Smooth muscle cell (in vitro differentiated cells): ENCODE results near the gene EGLN3. TPM values are rescaled to one million over a fixed set of nuclear protein-coding genes. Genes with fewer than 3 reads are reported as not detected.
A peak's percentile ranks its signal among the peaks of the same experiment; 100 is the strongest.
"Not testable (repeated sequence)": the region's sequence is repeated elsewhere in the genome, so short reads cannot be mapped to it uniquely, and the experiment has no call there.

Experiments
- DNase-seq: peaks from one replicate; lab custom pipeline; 2025; ENCODE audit not compliant: unreplicated experiment; lab: John Stamatoyannopoulos, UW
- H2AFZ ChIP-seq: fragments of 200-600 bp; sonication (generic); 2 replicates; pipeline ENCODE4 v1.6.0; 2016; ENCODE audit warnings: antibody characterized with exemption, low read depth, mild to moderate bottlenecking
- H3F3A ChIP-seq: fragments of 200-600 bp; sonication (generic); 2 replicates; pipeline ENCODE4 v1.6.0; 2017; ENCODE audit warnings: antibody characterized with exemption, low read depth
- H3K27ac ChIP-seq: fragments of 200-600 bp; sonication (generic); 2 replicates; pipeline ENCODE4 v1.5.1; 2016; ENCODE audit warnings: low read depth, mild to moderate bottlenecking
- H3K27me3 ChIP-seq: fragments of 200-600 bp; sonication (generic); 2 replicates; pipeline ENCODE4 v1.6.1; 2016; ENCODE audit warnings: low read depth, mild to moderate bottlenecking
- H3K36me3 ChIP-seq: fragments of 200-600 bp; sonication (generic); 2 replicates; pipeline ENCODE4 v1.5.1; 2016; ENCODE audit warnings: low read depth
- H3K4me1 ChIP-seq: fragments of 200-600 bp; sonication (generic); 2 replicates; pipeline ENCODE4 v1.5.1; 2016; ENCODE audit warnings: low read depth
- H3K4me2 ChIP-seq: fragments of 200-600 bp; sonication (generic); 2 replicates; pipeline ENCODE4 v1.6.0; 2016; ENCODE audit warnings: mild to moderate bottlenecking
- H3K4me3 ChIP-seq: fragments of 200-600 bp; sonication (generic); 2 replicates; pipeline ENCODE4 v1.5.1; 2016; ENCODE audit warnings: mild to moderate bottlenecking
- H3K79me2 ChIP-seq: fragments of 200-600 bp; sonication (generic); 2 replicates; pipeline ENCODE4 v1.6.0; 2016; ENCODE audit warnings: low read depth, mild to moderate bottlenecking
- H3K9ac ChIP-seq: fragments of 200-600 bp; sonication (generic); 2 replicates; pipeline ENCODE4 v1.6.0; 2016; ENCODE audit warnings: low read depth
- H3K9me3 ChIP-seq: fragments of 200-600 bp; sonication (generic); replicated peaks from 2 replicates; pipeline ENCODE4 v1.5.1; 2016; ENCODE audit warnings: low read depth
- H4K20me1 ChIP-seq: fragments of 200-600 bp; sonication (generic); 2 replicates; pipeline ENCODE4 v1.6.0; 2016; ENCODE audit warnings: low read depth
- CTCF ChIP-seq: fragments of 200-600 bp; sonication (generic); IDR thresholded peaks from 2 replicates; pipeline ENCODE4 v1.5.1; 2017; ENCODE audit warnings: borderline replicate concordance, mild to moderate bottlenecking, antibody characterized with exemption; ENCODE audit not compliant: insufficient read depth, poor library complexity, severe bottlenecking
- WGBS: methylation state at CpG from one replicate; pipeline ENCODE4 v1.1.7; 2016; ENCODE audit warnings: low lambda C conversion rate; 5-methylcytosine and 5-hydroxymethylcytosine counted together
- polyA plus RNA-seq: library from polyadenylated mRNA; unstranded; fragments of >200 nt; fragmentation: Nextera tagmentation; extraction: Ambion mirVana; gene quantifications from 2 replicates; pipeline ENCODE4 v1.2.1, GENCODE V29; 2016
- total RNA-seq: library from RNA; depleted of rRNA; stranded (reverse); fragments of >200 nt; gene quantifications from 2 replicates; pipeline ENCODE4 v1.2.3, GENCODE V29; 2014

The EGLN3 gene
- total and polyA plus RNA-seq, 2 experiments from 2014 or later = 127 to 146 TPM

- no peak overlapping the region for H3K9ac ChIP-seq
- TF ChIP-seq CTCF = no peak
- H3F3A ChIP-seq = no peaks in the 10 kb centered on the region
- WGBS = 81% methylated on average over 7 of the region's 7 CpGs
- H4K20me1 ChIP-seq = no peaks in the 10 kb centered on the region
- H3K9me3 ChIP-seq = no peaks in the 10 kb centered on the region
- no peaks in the 10 kb centered on the region for H3K27me3 ChIP-seq
- H3K79me2 ChIP-seq = no peaks in the 10 kb centered on the region
- H3K36me3 ChIP-seq = no peaks in the 10 kb centered on the region
- H3K4me1 ChIP-seq = no peaks in the 10 kb centered on the region
- H3K4me2 ChIP-seq = no peak overlapping the region
- no peak overlapping the region for H2AFZ ChIP-seq
- DNase-seq = no peak
- H3K27ac ChIP-seq = no peak overlapping the region
- no peak overlapping the region for H3K4me3 ChIP-seq
Observed at GRCh38 chr14:33979613-33980276, 28.9 kb upstream of the EGLN3 start.

- Histone ChIP-seq H3K4me2 (no peak overlapping the region), H3K4me3 (no peak overlapping the region), H3K4me1 (no peaks in the 10 kb centered on the region), H3K9ac (no peak overlapping the region), H3K9me3 (no peaks in the 10 kb centered on the region), H3K79me2 (no peaks in the 10 kb centered on the region), H3K27ac (no peak overlapping the region), H2AFZ (peak overlapping the region; percentile 6), H3F3A (no peaks in the 10 kb centered on the region), H3K27me3 (no peaks in the 10 kb centered on the region), H4K20me1 (no peaks in the 10 kb centered on the region), H3K36me3 (no peaks in the 10 kb centered on the region)
- WGBS = 96% methylated on average over 8 of the region's 8 CpGs
- no peak for TF ChIP-seq CTCF
- no peak for DNase-seq
Observed at GRCh38 chr14:33978892-33979612, 28.2 kb upstream of the EGLN3 start.

DNA sequence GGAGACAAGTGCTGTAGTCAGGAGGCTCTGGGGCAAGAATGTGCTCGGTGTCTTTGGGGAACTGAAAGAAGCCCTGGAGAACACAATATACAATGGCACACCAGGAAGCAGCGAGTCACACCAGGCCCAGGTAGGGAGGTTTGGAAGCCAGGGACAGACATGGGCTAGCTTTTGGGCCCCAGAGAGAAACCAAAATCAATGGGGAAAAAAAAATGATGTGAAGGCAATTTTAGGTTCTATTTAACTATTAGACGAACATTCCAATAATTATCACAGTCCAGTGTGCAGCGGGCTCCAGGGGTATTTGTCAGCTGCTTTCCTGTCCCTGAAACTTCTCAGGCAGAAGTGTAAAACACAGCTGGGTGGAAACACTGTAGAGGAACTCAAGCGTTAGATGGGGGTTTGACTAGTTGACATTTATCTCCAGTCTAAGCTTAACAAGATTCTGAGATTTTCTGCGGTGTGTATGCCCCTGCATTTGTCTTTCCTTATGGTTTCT is 21.8 kb upstream of the EGLN3 start:
- Histone ChIP-seq H2AFZ (no peak overlapping the region), H3K79me2 (no peaks in the 10 kb centered on the region), H4K20me1 (no peaks in the 10 kb centered on the region), H3K4me2 (no peak overlapping the region), H3K27ac (no peak overlapping the region), H3K9ac (no peak overlapping the region), H3F3A (no peaks in the 10 kb centered on the region), H3K4me1 (peaks cover 7% of the 10 kb centered on the region), H3K27me3 (no peaks in the 10 kb centered on the region), H3K36me3 (no peaks in the 10 kb centered on the region), H3K4me3 (no peak overlapping the region), H3K9me3 (peaks cover 4% of the 10 kb centered on the region)
- WGBS = 86% methylated on average over 6 of the region's 6 CpGs
- no peak for TF ChIP-seq CTCF
- DNase-seq = no peak

- not testable (repeated sequence) for H2AFZ ChIP-seq, H3K9ac ChIP-seq, H4K20me1 ChIP-seq, H3K79me2 ChIP-seq, H3K9me3 ChIP-seq, H3K27ac ChIP-seq, H3F3A ChIP-seq, DNase-seq, H3K27me3 ChIP-seq, H3K36me3 ChIP-seq, H3K4me3 ChIP-seq, H3K4me2 ChIP-seq
- H3K4me1 ChIP-seq = peaks cover 11% of the 10 kb centered on the region
- 96% methylated on average over 1 of the region's 1 CpG for WGBS
Observed at GRCh38 chr14:33969846-33970245, 19.0 kb upstream of the EGLN3 start.
